IMR-90 (cell line): ENCODE results near the gene FOXR1. TPM values are rescaled to one million over a fixed set of nuclear protein-coding genes. Genes with fewer than 3 reads are reported as not detected.

Source experiments
- ATAC-seq: fragments of 200-7000 bp; cut with Tn5 transposase; 2 replicates; pipeline ENCODE4 v1.9.1; 2020; ENCODE audit warnings: low read depth, mild to moderate bottlenecking, moderate library complexity
- BruUV-seq: library from RNA; stranded (reverse); fragments of 400-500 nt; replicated peaks from 2 replicates; lab custom pipeline; 2021; lab: Mats Ljungman, UMichigan
- CTCF ChIA-PET: fragments of 300-600 bp; formaldehyde crosslinking; extraction: SDS; loops from one replicate; lab custom pipeline; 2021; ENCODE audit warnings: antibody characterized with exemption; lab: Yijun Ruan, JAX
- POLR2A ChIA-PET: fragments of 300-600 bp; sonication (Branson Sonifier 250); formaldehyde crosslinking; loops from one replicate; lab custom pipeline; 2022; ENCODE audit warnings: antibody characterized with exemption; ENCODE audit not compliant: unreplicated experiment; lab: Charles Lee
- DNase-seq: peaks from one replicate; pipeline ENCODE4 v3.0.0; 2013
- H2AFZ ChIP-seq: replicated peaks from 2 replicates; pipeline ENCODE3; 2013; ENCODE audit warnings: low read length, mild to moderate bottlenecking; ENCODE audit not compliant: poor library complexity
- H2AK5ac ChIP-seq: 2 replicates; pipeline ENCODE4 v1.6.1; 2013; ENCODE audit warnings: low read depth, low read length, inconsistent platforms
- H2AK9ac ChIP-seq: replicated peaks from 2 replicates; pipeline ENCODE3; 2013; ENCODE audit warnings: mild to moderate bottlenecking, low read depth, low read length, moderate library complexity; ENCODE audit not compliant: poor library complexity
- H2BK120ac ChIP-seq: 2 replicates; pipeline ENCODE4 v1.6.1; 2013; ENCODE audit warnings: low read depth, low read length, inconsistent platforms
- H2BK15ac ChIP-seq: 3 replicates; pipeline ENCODE4 v1.6.1; 2013; ENCODE audit warnings: low read depth, low read length, inconsistent platforms
- H2BK20ac ChIP-seq: 2 replicates; pipeline ENCODE4 v1.6.1; 2013; ENCODE audit warnings: low read depth, mild to moderate bottlenecking, inconsistent platforms, low read length, moderate library complexity
- H2BK5ac ChIP-seq: 2 replicates; pipeline ENCODE4 v1.6.1; 2013; ENCODE audit warnings: mild to moderate bottlenecking, low read depth, low read length, inconsistent platforms; ENCODE audit not compliant: poor library complexity, severe bottlenecking
- H3K14ac ChIP-seq: replicated peaks from 2 replicates; pipeline ENCODE4 v1.6.1; 2013; ENCODE audit warnings: low read depth, low read length, inconsistent platforms
- H3K18ac ChIP-seq: 2 replicates; pipeline ENCODE4 v1.6.1; 2013; ENCODE audit warnings: low read depth, low read length, control low read depth
- H3K23ac ChIP-seq: 2 replicates; pipeline ENCODE4 v1.6.1; 2013; ENCODE audit warnings: low read depth, low read length, inconsistent platforms
- H3K27ac ChIP-seq: 2 replicates; pipeline ENCODE4 v1.5.1; 2013; ENCODE audit warnings: mild to moderate bottlenecking, control low read depth, low read length; ENCODE audit not compliant: insufficient read depth
- H3K27me3 ChIP-seq: 2 replicates; pipeline ENCODE4 v1.6.1; 2013; ENCODE audit warnings: low read length; ENCODE audit not compliant: control insufficient read depth, insufficient read depth
- H3K36me3 ChIP-seq: 2 replicates; pipeline ENCODE4 v1.6.1; 2013; ENCODE audit warnings: low read length, mixed read lengths; ENCODE audit not compliant: control insufficient read depth, insufficient read depth
- H3K4ac ChIP-seq: 2 replicates; pipeline ENCODE4 v1.6.1; 2013; ENCODE audit warnings: low read depth, low read length, inconsistent platforms
- H3K4me1 ChIP-seq: 2 replicates; pipeline ENCODE4 v1.6.1; 2013; ENCODE audit warnings: low read length, mixed read lengths; ENCODE audit not compliant: control insufficient read depth, insufficient read depth
- H3K4me2 ChIP-seq: 2 replicates; pipeline ENCODE4 v1.6.1; 2013; ENCODE audit warnings: low read depth, mild to moderate bottlenecking, control low read depth, low read length, moderate library complexity
- H3K4me3 ChIP-seq: 2 replicates; pipeline ENCODE4 v1.5.1; 2013; ENCODE audit warnings: low read depth, mild to moderate bottlenecking, control low read depth, low read length, moderate library complexity; ENCODE audit not compliant: insufficient read depth
- H3K56ac ChIP-seq: 2 replicates; pipeline ENCODE4 v1.6.1; 2013; ENCODE audit warnings: low read length, inconsistent platforms; ENCODE audit not compliant: insufficient read depth; ENCODE audit errors: extremely low read depth
- H3K79me1 ChIP-seq, 2 experiments: 2 replicates each; pipeline ENCODE4 v1.6.1; 2013; ENCODE audit warnings: low read length in 2 of 2, inconsistent platforms in 1 of 2, low read depth in 1 of 2
- H3K9ac ChIP-seq: 2 replicates; pipeline ENCODE4 v1.6.1; 2013; ENCODE audit warnings: low read depth, low read length, control low read depth
- H3K9me1 ChIP-seq: 2 replicates; pipeline ENCODE4 v1.6.1; 2013; ENCODE audit warnings: low read length, inconsistent platforms; ENCODE audit not compliant: insufficient read depth
- H3K9me3 ChIP-seq: 2 replicates; pipeline ENCODE4 v1.6.1; 2013; ENCODE audit warnings: low read length; ENCODE audit not compliant: control insufficient read depth, insufficient read depth
- H4K20me1 ChIP-seq: 2 replicates; pipeline ENCODE4 v1.6.1; 2013; ENCODE audit warnings: low read length, inconsistent platforms; ENCODE audit not compliant: insufficient read depth
- H4K5ac ChIP-seq: 2 replicates; pipeline ENCODE4 v1.6.1; 2013; ENCODE audit warnings: mild to moderate bottlenecking, low read depth, low read length, control low read depth
- H4K8ac ChIP-seq, 2 experiments: 2 replicates each; pipeline ENCODE4 v1.6.1; 2013; ENCODE audit warnings: low read depth in 2 of 2, low read length in 2 of 2, control low read depth in 1 of 2, inconsistent platforms in 1 of 2
- H4K91ac ChIP-seq: 2 replicates; pipeline ENCODE4 v1.6.1; 2013; ENCODE audit warnings: low read depth, low read length, inconsistent platforms; ENCODE audit not compliant: insufficient read depth
- BHLHE40 ChIP-seq: fragments of 150-350 bp; IDR thresholded peaks from 2 replicates; pipeline ENCODE4 v1.6.1; 2016; ENCODE audit warnings: mild to moderate bottlenecking, low read depth, low read length
- CEBPB ChIP-seq: IDR thresholded peaks from 2 replicates; pipeline ENCODE4 v1.6.1; 2012; ENCODE audit warnings: low read depth, low read length, improper control_type of control experiment
- CHD1 ChIP-seq: IDR thresholded peaks from 2 replicates; pipeline ENCODE4 v1.6.1; 2012; ENCODE audit warnings: low read depth, low read length, improper control_type of control experiment
- FOS ChIP-seq: fragments of 150-350 bp; IDR thresholded peaks from 2 replicates; pipeline ENCODE4 v1.6.1; 2016; ENCODE audit warnings: low read depth, low read length
- MAFK ChIP-seq: IDR thresholded peaks from 2 replicates; pipeline ENCODE4 v1.6.1; 2012; ENCODE audit warnings: low read depth, low read length, improper control_type of control experiment
- MAZ ChIP-seq: IDR thresholded peaks from 2 replicates; pipeline ENCODE4 v1.6.1; 2012; ENCODE audit warnings: low read depth, mild to moderate bottlenecking, low read length, improper control_type of control experiment, moderate library complexity, borderline replicate concordance
- MXI1 ChIP-seq: IDR thresholded peaks from 2 replicates; pipeline ENCODE4 v1.6.1; 2012; ENCODE audit warnings: low read depth, mild to moderate bottlenecking, low read length, moderate library complexity, borderline replicate concordance
- POLR2A ChIP-seq: IDR thresholded peaks from 2 replicates; pipeline ENCODE4 v1.6.1; 2012; ENCODE audit warnings: mild to moderate bottlenecking, low read depth, low read length
- RAD21 ChIP-seq: IDR thresholded peaks from 2 replicates; pipeline ENCODE4 v1.6.1; 2012; ENCODE audit warnings: low read length, improper control_type of control experiment
- RFX5 ChIP-seq: IDR thresholded peaks from 2 replicates; pipeline ENCODE4 v1.8.0; 2012; ENCODE audit warnings: low read depth, mild to moderate bottlenecking, low read length, moderate library complexity
- SMC3 ChIP-seq: fragments of 150-350 bp; IDR thresholded peaks from 2 replicates; pipeline ENCODE4 v1.6.1; 2016; ENCODE audit warnings: low read depth, mild to moderate bottlenecking, antibody characterized with exemption, low read length, moderate library complexity
- WGBS, 2 experiments: methylation state at CpG; one replicate each; pipeline versions ENCODE4 v1.1.5 to v1.1.7; 2013; ENCODE audit warnings: missing lambda C conversion rate in 2 of 2; ENCODE audit not compliant: insufficient read length in 1 of 2; ENCODE audit errors: extremely low coverage in 2 of 2; 5-methylcytosine and 5-hydroxymethylcytosine counted together
- dilution Hi-C: fragments of 300-500 bp; cut with HindIII; formaldehyde crosslinking; loops from one replicate; pipeline ENCODE4 v1.14.3; 2018; ENCODE audit warnings: low sequenced_read_pairs; ENCODE audit not compliant: unreplicated experiment
- in situ Hi-C: fragments of 300-500 bp; cut with MboI; formaldehyde crosslinking; loops from 3 replicates; pipeline ENCODE4 v1.14.3; 2019; ENCODE audit warnings: low sequenced_read_pairs, inconsistent platforms, mixed read lengths
- intact Hi-C: fragments of 100-400 bp; cut with micrococcal nuclease; formaldehyde crosslinking; loops from 2 replicates; pipeline ENCODE4 v1.10.0; 2022
- polyA plus RNA-seq, 3 experiments: library from polyadenylated mRNA; depleted of rRNA; stranded (reverse); fragments of >200 nt; gene quantifications; 2 replicates each; pipeline ENCODE4 v1.2.3, GENCODE V29; 2012; ENCODE audit warnings: low replicate concordance in 1 of 3
- total RNA-seq: library from RNA; depleted of rRNA; stranded (reverse); fragments of >200 nt; gene quantifications from 2 replicates; pipeline ENCODE4 v1.2.3, GENCODE V29; 2012
- TF ChIP-seq, protein P1 (sequence below): fragments of 150-350 bp; IDR thresholded peaks from 2 replicates; pipeline ENCODE4 v1.6.1; 2016; ENCODE audit warnings: low read depth, mild to moderate bottlenecking, low read length, moderate library complexity, borderline replicate concordance
- TF ChIP-seq, protein P2 (sequence below): conservative IDR thresholded peaks from 2 replicates; pipeline ENCODE4 v1.5.1; 2012; ENCODE audit warnings: mild to moderate bottlenecking, low read depth, low read length, improper control_type of control experiment
- TF ChIP-seq, protein P3 (sequence below): fragments of 150-350 bp; IDR thresholded peaks from 2 replicates; pipeline ENCODE4 v1.6.1; 2017; ENCODE audit warnings: mild to moderate bottlenecking, antibody characterized with exemption, low read length, low read depth

Gene FOXR1
- total and polyA plus RNA-seq, 2 of the 4 experiments (the other 2 are of a cell fraction), result not detected

DNA sequence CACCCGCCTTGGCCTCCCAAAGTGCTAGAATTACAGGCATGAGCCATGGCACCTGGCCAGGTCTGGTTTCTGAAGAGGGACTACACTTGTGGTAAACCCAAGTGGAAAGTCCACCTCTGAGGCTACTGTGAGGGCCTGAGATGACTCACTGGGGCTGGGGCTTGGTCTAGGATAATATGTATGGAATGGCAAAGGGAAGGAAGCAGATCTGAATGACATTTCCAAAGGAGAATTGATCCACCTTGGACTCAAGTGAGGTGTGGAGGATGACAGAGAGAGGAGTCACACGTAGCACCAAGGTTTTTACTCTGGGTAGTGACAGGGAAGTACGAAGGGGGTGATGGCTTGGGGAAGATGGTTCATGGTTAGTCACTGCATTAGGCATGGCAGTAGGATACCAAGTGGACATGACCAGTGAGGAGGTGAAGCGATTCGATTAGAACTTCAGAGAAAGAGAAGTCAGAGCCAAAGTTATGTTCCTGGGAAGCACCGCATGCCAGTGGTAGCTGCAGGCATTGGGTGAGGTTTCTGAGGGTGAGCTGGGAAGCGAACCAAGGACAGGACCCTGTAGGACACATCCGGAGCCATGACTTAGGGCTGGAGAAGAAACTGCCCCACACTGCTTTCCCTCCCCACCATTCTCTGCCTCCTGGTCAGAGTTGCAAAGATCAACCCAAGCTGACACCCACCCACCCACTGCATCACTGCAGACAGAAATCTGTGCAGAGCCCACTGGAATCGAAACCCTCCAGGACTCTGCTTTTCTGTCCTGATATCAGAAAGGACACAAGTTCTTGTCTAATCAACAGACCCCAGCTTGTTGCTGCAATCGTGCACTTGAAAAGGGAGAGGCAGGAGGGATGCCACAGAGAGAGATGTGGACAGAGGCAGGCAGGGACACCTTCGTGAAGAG lies 32.8 kb upstream of the FOXR1 start:
- Histone ChIP-seq H2AK9ac (peak overlapping the region; percentile 48), H3K27me3 (peaks cover 2% of the 10 kb centered on the region), H4K20me1 (peaks cover 4% of the 10 kb centered on the region; the same call in 1 of the 2 replicates), H4K8ac (no peak overlapping the region), H2AK5ac (peak overlapping the region; percentile 21; the same call in 1 of the 2 replicates), H2BK20ac (no peak overlapping the region), H3K56ac (no peak overlapping the region), H3K27ac (no peak overlapping the region), H2BK120ac (no peak overlapping the region), H2AFZ (peak overlapping the region; percentile 67), H3K4me2 (no peak overlapping the region), H3K9me3 (no peaks in the 10 kb centered on the region), H3K9ac (no peak overlapping the region), H2BK5ac (no peak overlapping the region), H4K5ac (no peak overlapping the region), H3K14ac (peak overlapping the region; percentile 4; the same call in 1 of the 2 replicates), H3K4ac (peak overlapping the region; percentile 46), H3K9me1 (peaks cover 7% of the 10 kb centered on the region), H3K4me3 (no peak overlapping the region), H3K4me1 (peaks cover 4% of the 10 kb centered on the region; the same call in 1 of the 2 replicates), H3K79me1 (no peaks in the 10 kb centered on the region), H4K91ac (no peak overlapping the region), H3K18ac (no peak overlapping the region), H3K36me3 (no peaks in the 10 kb centered on the region), H2BK15ac (no peak overlapping the region), H3K23ac (no peak overlapping the region; the same call in 1 of the 2 replicates)
- intact Hi-C loops, result no loop called here
- ChIA-PET CTCF (interaction anchor here (0.6 kb wide), 1 partner anchor 346 kb away, joined by 3 read pairs; no protein-coding TSS in a partner anchor), POLR2A (no interaction called here)
- WGBS, 2 experiments, result 61% methylated on average over 6 of the region's 11 CpGs; no CpG with 5 or more reads in 1 of the 2 experiments
- dilution Hi-C loops, result no loop called here
- DNase-seq (peak; percentile 74), ATAC-seq (peak; percentile 50)
- BruUV-seq, result no TSS peak
- in situ Hi-C loops, result loop anchor here (5.0 kb wide), 1 partner anchor 36 kb away; no protein-coding TSS in a partner anchor
- TF ChIP-seq FOS (no peak), MXI1 (no peak), MAFK (no peak), CHD1 (no peak), MAZ (no peak), RFX5 (no peak), POLR2A (no peak), RAD21 (no peak), SMC3 (no peak), CEBPB (no peak), BHLHE40 (no peak)
- TF ChIP-seq, protein P1, sequence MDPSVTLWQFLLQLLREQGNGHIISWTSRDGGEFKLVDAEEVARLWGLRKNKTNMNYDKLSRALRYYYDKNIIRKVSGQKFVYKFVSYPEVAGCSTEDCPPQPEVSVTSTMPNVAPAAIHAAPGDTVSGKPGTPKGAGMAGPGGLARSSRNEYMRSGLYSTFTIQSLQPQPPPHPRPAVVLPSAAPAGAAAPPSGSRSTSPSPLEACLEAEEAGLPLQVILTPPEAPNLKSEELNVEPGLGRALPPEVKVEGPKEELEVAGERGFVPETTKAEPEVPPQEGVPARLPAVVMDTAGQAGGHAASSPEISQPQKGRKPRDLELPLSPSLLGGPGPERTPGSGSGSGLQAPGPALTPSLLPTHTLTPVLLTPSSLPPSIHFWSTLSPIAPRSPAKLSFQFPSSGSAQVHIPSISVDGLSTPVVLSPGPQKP, result no peak
- TF ChIP-seq, protein P2, sequence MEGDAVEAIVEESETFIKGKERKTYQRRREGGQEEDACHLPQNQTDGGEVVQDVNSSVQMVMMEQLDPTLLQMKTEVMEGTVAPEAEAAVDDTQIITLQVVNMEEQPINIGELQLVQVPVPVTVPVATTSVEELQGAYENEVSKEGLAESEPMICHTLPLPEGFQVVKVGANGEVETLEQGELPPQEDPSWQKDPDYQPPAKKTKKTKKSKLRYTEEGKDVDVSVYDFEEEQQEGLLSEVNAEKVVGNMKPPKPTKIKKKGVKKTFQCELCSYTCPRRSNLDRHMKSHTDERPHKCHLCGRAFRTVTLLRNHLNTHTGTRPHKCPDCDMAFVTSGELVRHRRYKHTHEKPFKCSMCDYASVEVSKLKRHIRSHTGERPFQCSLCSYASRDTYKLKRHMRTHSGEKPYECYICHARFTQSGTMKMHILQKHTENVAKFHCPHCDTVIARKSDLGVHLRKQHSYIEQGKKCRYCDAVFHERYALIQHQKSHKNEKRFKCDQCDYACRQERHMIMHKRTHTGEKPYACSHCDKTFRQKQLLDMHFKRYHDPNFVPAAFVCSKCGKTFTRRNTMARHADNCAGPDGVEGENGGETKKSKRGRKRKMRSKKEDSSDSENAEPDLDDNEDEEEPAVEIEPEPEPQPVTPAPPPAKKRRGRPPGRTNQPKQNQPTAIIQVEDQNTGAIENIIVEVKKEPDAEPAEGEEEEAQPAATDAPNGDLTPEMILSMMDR, result no peak
- TF ChIP-seq, protein P3, sequence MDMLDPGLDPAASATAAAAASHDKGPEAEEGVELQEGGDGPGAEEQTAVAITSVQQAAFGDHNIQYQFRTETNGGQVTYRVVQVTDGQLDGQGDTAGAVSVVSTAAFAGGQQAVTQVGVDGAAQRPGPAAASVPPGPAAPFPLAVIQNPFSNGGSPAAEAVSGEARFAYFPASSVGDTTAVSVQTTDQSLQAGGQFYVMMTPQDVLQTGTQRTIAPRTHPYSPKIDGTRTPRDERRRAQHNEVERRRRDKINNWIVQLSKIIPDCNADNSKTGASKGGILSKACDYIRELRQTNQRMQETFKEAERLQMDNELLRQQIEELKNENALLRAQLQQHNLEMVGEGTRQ, result no peak
